NCI-H446 treated with DMSO at 0.1 percent for 48 hours (cell line): ENCODE measurements around the gene HTRA3.

Experiments
- DNase-seq: peaks from one replicate; lab custom pipeline; 2025; lab: John Stamatoyannopoulos, UW

Gene HTRA3

GRCh38 chr4:8234715-8235114 lies 34.8 kb upstream of the HTRA3 start:
- DNase-seq = no peak

GRCh38 chr4:8235224-8235623 lies 34.3 kb upstream of the HTRA3 start:
- no peak for DNase-seq

- DNase-seq = no peak
These were observed 33.9 kb upstream of the HTRA3 start for GRCh38 chr4:8235686-8236085.

DNA sequence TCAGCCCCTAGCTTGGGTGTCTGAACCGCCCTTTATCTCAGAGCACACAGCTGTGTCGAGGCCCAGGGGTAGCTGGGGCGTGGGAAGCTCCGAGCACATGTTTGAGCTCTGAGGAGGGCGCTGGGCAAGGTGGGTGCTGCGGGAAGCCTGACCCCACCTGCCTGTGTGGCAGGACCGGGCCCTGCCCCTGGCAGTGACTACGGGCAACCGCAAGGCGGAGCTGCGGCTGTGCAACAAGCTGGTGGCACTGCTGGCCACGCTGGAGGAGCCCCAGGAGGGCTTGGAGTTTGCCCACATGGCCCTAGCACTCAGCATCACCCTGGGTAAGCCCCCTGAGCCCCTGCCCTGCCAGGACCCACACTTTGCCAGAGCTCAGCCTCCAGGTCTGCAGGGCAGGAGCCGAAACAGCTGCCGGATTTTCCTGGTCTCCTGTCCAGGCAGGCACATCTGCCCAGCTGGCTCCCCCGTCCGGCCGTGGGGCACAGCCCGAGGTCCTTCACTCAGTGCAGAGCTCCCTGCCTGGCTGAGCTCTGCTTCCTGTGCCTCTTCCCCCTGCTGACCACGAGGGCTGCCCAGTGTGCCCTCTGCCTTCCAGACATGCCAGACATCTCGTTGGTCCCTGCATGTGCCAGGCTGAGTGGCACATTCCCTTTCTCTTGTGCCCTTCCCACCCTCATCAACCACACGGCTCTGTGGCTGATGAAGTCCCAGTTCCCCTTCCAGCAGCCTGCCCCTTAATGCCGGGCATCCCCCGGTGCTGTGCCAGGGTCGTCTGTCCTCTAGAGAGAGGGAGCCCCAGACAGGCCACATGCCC lies 33.2 kb upstream of the HTRA3 start:
- DNase-seq = no peak

DNA sequence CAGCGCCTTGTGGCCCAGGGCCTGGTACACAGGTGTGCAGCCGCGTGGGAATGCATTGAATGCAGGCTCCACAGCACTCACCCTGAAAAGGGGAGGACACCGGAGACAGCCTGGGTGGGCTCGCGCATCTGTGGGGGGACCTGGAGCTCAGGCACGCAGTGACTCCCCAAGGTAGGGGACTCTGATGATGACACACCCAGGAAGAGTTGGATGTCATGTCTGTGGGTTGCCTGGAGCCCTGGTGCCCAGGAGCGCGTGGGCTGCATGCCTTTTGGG lies 32.7 kb upstream of the HTRA3 start:
- DNase-seq = no peak

DNA sequence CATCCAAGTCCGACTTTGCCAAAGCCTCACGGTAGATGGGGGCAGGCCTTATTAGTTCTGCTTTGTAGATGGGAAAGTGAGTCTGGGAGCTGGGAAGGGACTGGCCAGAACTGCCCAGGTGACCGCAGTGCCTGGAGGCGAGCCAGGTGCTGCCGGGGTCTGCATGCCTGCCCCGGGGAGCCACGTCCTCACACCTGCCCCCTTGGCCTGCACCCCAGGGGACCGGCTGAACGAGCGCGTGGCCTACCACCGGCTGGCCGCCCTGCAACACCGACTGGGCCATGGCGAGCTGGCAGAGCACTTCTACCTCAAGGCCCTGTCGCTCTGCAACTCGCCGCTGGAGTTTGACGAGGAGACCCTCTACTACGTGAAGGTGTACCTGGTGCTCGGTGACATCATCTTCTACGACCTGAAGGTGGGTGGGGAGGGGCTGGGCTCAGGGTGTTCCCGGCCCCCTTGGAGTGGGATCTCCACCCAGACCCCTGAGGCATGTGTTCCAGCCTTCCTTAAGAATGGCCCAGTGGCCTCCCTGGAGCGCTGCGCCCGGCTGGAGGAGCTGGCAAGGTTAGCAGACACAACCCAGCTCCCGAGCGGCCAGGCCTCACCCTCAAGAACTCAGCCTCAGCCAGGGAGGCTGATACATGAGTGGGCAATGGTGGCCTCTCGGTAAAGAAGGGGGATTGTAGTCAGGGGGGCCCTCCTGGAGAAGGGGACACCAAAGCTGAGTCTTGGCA lies 32.1 kb upstream of the HTRA3 start:
- DNase-seq = no peak

- DNase-seq = no peak
These were observed 31.5 kb upstream of the HTRA3 start for GRCh38 chr4:8238036-8238511.

- no peak for DNase-seq
These were observed 31.0 kb upstream of the HTRA3 start for GRCh38 chr4:8238515-8239053.

DNA sequence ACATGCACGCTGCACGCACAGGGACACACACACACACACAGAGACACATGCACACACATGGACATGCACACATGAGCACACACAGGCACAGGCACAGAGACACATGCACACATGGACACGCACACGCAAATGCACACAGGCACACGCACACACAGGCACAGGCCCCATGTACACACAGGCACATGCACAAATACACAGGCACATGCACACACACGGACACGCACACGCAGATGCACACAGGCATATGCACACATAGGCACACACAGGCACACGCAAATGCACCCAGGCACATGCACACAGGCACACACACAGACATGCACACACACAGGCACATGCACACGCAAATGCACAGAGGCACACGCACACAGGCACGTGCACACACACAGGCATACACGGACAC lies 30.3 kb upstream of the HTRA3 start:
- DNase-seq = no peak

- DNase-seq = no peak
These were observed 29.9 kb upstream of the HTRA3 start for GRCh38 chr4:8239661-8240060.

DNA sequence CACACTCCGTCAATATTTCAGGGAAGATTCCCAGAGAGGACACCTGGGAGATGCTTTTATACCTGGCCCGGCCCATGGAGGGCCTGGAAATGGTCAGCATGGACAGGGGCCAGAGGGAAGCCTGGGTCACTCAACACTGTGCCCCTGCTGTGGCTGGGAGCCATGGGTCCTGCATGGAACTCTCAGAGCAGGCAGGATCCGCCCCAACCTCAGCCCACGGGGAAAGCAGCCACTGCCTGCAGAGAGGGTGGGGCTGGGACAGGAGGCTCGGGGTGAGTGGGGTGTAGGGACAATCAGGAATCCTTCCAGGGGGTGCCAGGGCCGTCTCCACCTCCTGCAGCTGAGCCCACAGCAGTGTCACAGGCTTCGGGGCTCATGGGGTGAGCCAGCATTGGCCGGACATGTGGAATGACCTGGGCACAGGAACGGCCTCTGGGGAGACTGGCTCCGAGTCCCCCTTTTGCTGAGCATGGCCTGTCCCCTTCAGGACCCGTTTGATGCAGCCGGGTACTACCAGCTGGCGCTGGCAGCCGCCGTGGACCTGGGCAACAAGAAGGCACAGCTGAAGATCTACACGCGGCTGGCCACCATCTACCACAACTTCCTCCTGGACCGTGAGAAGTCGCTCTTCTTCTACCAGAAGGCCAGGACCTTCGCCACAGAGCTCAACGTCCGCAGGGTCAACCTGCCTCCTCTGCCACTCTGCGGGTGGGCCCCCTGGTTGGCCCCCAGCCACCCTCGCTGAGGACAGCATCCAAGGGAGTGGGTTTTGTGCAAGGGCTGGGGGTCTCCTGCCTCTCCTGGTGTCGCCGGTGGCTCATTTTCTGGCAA lies 29.1 kb upstream of the HTRA3 start:
- no peak for DNase-seq

DNA sequence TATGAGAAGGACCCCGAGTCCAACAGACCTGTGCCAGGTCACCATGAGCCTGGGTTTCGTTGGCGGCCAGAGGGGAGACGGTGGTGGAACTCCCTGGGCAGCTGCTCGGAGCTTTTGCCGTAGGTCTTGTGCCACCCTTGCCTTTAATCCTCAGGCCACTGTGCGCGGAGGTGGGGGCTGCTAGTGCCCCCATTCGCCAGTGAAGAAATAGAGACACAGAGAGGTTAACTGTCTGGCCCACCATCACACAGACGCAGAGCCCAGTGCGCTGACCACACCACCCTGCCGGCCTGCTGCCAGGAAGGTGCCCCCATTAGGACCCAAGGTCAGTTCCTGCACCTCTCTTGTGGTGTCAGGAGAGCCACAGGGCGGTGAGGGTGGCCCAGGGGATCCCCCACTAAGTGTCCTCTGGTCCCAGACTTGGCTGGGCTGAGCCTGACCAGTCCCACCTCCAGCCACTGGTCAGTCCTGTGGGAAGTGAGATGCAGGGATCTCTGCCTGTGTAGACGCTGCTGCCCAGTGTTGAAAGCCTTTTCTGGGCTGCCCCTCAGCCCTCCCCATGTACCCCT lies 28.3 kb upstream of the HTRA3 start:
- DNase-seq = no peak

GRCh38 chr4:8241895-8242696 lies 27.5 kb upstream of the HTRA3 start:
- DNase-seq = peak; percentile 10

DNA sequence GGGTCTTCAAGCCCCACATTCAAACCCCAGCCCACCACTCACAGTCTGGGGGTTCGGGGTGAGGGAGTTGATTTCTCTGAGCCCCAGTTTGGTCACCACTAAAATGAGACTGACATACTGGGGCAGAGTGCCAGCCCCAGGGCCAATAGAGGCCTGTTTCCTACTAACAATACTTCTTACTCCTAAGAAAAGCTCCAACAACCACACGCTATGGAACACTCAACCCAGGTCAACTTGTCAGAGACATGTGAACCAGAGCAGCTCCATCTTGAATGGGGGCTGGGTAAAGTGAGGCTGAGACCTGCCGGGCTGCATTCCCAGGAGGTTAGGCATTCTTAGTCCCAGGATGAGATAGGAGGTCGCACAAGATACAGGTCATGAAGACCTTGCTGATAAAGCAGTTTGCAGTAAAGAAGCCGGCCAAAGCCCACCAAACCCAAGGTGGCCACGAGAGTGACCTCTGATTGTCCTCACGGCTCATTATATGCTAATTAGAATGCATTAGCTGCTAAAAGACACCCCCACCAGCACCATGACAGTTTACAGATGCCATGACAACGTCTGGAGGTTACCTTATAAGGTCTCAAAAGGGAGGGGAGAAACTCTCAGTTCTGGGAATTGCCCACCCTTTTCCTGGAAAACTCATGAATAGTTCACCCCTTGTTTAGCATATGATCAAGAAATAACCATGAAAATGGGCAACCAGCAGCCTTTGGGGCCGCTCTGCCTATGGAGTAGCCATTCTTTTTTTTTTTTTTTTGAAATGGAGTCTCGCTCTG lies 26.6 kb upstream of the HTRA3 start:
- DNase-seq = no peak

DNA sequence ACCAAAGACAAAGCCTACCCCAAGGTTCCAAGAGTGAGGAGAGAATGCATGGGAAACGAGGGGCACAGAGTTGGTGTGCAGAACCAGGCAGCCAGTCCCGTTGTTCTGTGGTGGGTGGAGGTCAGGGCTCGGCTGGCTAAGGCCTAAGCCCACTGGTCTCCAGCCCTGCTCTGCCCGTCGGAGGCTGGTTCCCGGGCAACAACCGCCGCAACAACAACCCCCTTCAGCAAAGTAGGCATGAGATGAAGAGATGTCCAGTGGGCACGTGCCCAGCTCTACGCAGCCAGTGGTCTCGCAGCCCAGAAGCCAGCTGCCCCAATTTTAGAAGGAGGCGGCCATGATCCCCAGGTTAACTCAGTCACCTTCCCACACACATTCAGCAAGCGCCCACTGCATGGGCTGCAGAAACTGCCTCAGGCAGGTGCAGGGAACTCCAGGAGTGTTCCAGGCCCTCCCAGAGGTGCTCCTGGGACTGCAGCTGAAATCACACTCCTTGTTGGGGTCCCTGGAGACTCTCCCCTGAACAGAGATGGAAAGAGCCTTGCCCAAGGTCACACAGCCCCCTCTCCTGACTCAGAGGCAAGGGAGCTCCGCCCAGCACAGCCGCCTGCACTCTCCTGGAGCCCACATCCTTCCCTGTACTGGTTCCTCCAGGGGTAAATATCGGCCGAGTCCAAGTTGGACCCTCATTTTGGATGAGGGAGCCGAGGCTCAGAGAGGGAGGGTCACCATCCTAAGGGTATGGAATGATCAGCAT lies 25.4 kb upstream of the HTRA3 start:
- DNase-seq = no peak

DNA sequence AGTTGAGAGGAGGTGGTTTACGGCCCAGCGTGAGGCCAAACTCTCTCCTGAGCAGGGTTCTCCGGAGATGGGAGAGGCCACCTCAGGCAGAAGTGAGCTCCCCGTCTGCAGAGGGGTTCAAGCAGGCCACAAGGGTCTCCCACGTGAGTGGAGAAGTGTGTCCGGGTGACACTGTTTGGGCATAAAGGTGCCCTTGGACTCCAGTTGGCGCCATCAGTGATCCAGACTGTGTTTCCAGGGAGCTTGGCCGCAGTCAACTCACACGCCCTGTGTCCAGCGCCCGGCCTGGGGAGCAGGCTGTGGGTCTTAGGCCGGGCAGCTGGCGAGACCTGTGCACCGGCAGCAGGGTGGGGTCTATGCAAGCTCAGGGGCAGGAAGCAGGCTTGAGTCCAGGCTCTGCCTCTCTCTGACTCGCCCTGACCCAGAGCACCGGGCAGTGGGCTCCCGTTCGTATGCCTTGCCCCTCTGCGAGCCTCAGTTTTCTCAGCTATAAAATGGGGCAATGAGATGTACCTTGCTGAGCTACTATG lies 24.6 kb upstream of the HTRA3 start:
- DNase-seq = no peak

- DNase-seq = no peak
These were observed 23.4 kb upstream of the HTRA3 start for GRCh38 chr4:8245884-8246833.
